OCI-LY3 (cell line): ENCODE measurements around the gene ARHGEF6.

ENCODE experiments used
- CTCF ChIP-seq: fragments of 200-600, 300-600 bp; sonication (generic); IDR thresholded peaks from 2 replicates; pipeline ENCODE4 v1.5.1; 2014; ENCODE audit warnings: antibody characterized with exemption, low read length, low read depth
- EZH2phosphoT487 ChIP-seq: fragments of 200-600 bp; shearing (Covaris generic); IDR thresholded peaks from 2 replicates; pipeline ENCODE4 v1.6.1; 2018; ENCODE audit warnings: antibody characterized with exemption, mixed run types, low read depth

GRCh38 chrX:136626891-136627290 lies 153.8 kb downstream of the ARHGEF6 start:
- TF ChIP-seq CTCF (no peak), EZH2phosphoT487 (no peak)
